ENCODE measurements around the gene RNF130.

Gene RNF130

GRCh38 chr5:179953987-179954386 lies 117.6 kb downstream of the RNF130 start:
- Histone ChIP-seq H3K4me3 (ENCODE audit: low read depth, low read length, poor library complexity, severe bottlenecking) (no peak overlapping the region), H2AFZ (ENCODE audit: low read length) (no peak overlapping the region), H3K4me1 (ENCODE audit: insufficient read depth, low read length, severe bottlenecking) (no peaks in the 10 kb centered on the region), H3F3A (ENCODE audit: insufficient read depth, low read length) (no peaks in the 10 kb centered on the region), H3K79me2 (ENCODE audit: insufficient read depth, low read length) (no peaks in the 10 kb centered on the region), H3K4me2 (ENCODE audit: low read length) (no peak overlapping the region), H3K27ac (ENCODE audit: low read depth, low read length, poor library complexity, severe bottlenecking) (no peak overlapping the region), H3K36me3 (ENCODE audit: insufficient read depth, low read length) (no peaks in the 10 kb centered on the region), H4K20me1 (ENCODE audit: insufficient read depth, low read length) (no peaks in the 10 kb centered on the region), H3K9me3 (ENCODE audit: low read length) (0 out of 2 replicates have a peak, but pooled peaks cover 2% of the 10 kb centered on the region), H3K9me2 (ENCODE audit: low read depth, low read length) (no peaks in the 10 kb centered on the region), H3K27me3 (ENCODE audit: insufficient read depth, low read length) (no peaks in the 10 kb centered on the region), H3K9ac (ENCODE audit: low read length) (no peak overlapping the region)
- TF ChIP-seq CTCF (IDR thresholded peaks at IDR 0.05; ENCODE audit: low read length) (no peak), EZH2 (IDR thresholded peaks at IDR 0.05; ENCODE audit: borderline replicate concordance, low read length) (no peak)

GRCh38 chr5:179936976-179937681 lies 134.4 kb downstream of the RNF130 start:
- Histone ChIP-seq H3F3A (ENCODE audit: insufficient read depth, low read length) (no peaks in the 10 kb centered on the region), H3K4me1 (ENCODE audit: insufficient read depth, low read length, severe bottlenecking) (no peaks in the 10 kb centered on the region), H3K36me3 (ENCODE audit: insufficient read depth, low read length) (no peaks in the 10 kb centered on the region; the same call in 1 of the 2 replicates), H3K4me2 (ENCODE audit: low read length) (no peak overlapping the region), H3K9me3 (ENCODE audit: low read length) (peaks cover 4% of the 10 kb centered on the region; the same call in 1 of the 2 replicates), H3K27ac (ENCODE audit: low read depth, low read length, poor library complexity, severe bottlenecking) (no peak overlapping the region), H3K4me3 (ENCODE audit: low read depth, low read length, poor library complexity, severe bottlenecking) (no peak overlapping the region), H4K20me1 (ENCODE audit: insufficient read depth, low read length) (no peaks in the 10 kb centered on the region), H2AFZ (ENCODE audit: low read length) (no peak overlapping the region), H3K27me3 (ENCODE audit: insufficient read depth, low read length) (peaks cover 17% of the 10 kb centered on the region; the same call in 1 of the 2 replicates), H3K9ac (ENCODE audit: low read length) (no peak overlapping the region), H3K9me2 (ENCODE audit: low read depth, low read length) (no peaks in the 10 kb centered on the region), H3K79me2 (ENCODE audit: insufficient read depth, low read length) (no peaks in the 10 kb centered on the region)
- TF ChIP-seq CTCF (IDR thresholded peaks at IDR 0.05; ENCODE audit: low read length) (no peak), EZH2 (IDR thresholded peaks at IDR 0.05; ENCODE audit: borderline replicate concordance, low read length) (no peak)

- H3K79me2 ChIP-seq (ENCODE audit: insufficient read depth, low read length): no peaks in the 10 kb centered on the region
- H3K9ac ChIP-seq (ENCODE audit: low read length): no peak overlapping the region
- H4K20me1 ChIP-seq (ENCODE audit: insufficient read depth, low read length): no peaks in the 10 kb centered on the region
- H3K4me3 ChIP-seq (ENCODE audit: low read depth, low read length, poor library complexity, severe bottlenecking): no peak overlapping the region
- TF ChIP-seq CTCF (IDR thresholded peaks at IDR 0.05; ENCODE audit: low read length) (no peak), EZH2 (IDR thresholded peaks at IDR 0.05; ENCODE audit: borderline replicate concordance, low read length) (no peak)
- no peaks in the 10 kb centered on the region for H3K4me1 ChIP-seq (ENCODE audit: insufficient read depth, low read length, severe bottlenecking)
- H3K27ac ChIP-seq (ENCODE audit: low read depth, low read length, poor library complexity, severe bottlenecking): no peak overlapping the region
- H2AFZ ChIP-seq (ENCODE audit: low read length): no peak overlapping the region
- no peaks in the 10 kb centered on the region for H3K9me2 ChIP-seq (ENCODE audit: low read depth, low read length)
- no peaks in the 10 kb centered on the region; the same call in 1 of the 2 replicates for H3K36me3 ChIP-seq (ENCODE audit: insufficient read depth, low read length)
- peaks cover 7% of the 10 kb centered on the region; the same call in 1 of the 2 replicates for H3K27me3 ChIP-seq (ENCODE audit: insufficient read depth, low read length)
- H3K9me3 ChIP-seq (ENCODE audit: low read length): peaks cover 4% of the 10 kb centered on the region; the same call in 1 of the 2 replicates
- no peak overlapping the region for H3K4me2 ChIP-seq (ENCODE audit: low read length)
- H3F3A ChIP-seq (ENCODE audit: insufficient read depth, low read length): no peaks in the 10 kb centered on the region
Measured at GRCh38 chr5:179930788-179931473, 140.6 kb downstream of the RNF130 start.

All from OCI-LY1 (cell line).